Keratinocyte (primary cell): Measurements from ENCODE around the gene KCNQ2. TPM values are rescaled to one million over a fixed set of nuclear protein-coding genes. Genes with fewer than 3 reads are reported as not detected.

Experiments
- DNase-seq: peaks from one replicate; pipeline ENCODE4 v3.0.0-alpha.2; 2011; ENCODE audit warnings: low read depth, missing footprints, low spot score
- FAIRE-seq: peaks from 2 replicates; lab custom pipeline; 2011; peaks lifted over from hg19 to GRCh38; lab: Jason Lieb, UNC
- H2AFZ ChIP-seq: 2 replicates; pipeline ENCODE4 v1.6.0; 2012; ENCODE audit warnings: low read length, control low read depth, inconsistent platforms; ENCODE audit not compliant: control insufficient read depth
- H3K27ac ChIP-seq: 2 replicates; pipeline ENCODE4 v1.5.1; 2011; ENCODE audit warnings: low read length; ENCODE audit not compliant: control insufficient read depth, insufficient read depth
- H3K27me3 ChIP-seq: 3 replicates; pipeline ENCODE4 v1.6.0; 2011; ENCODE audit warnings: low read length; ENCODE audit not compliant: control insufficient read depth, insufficient read depth; ENCODE audit errors: extremely low read depth
- H3K36me3 ChIP-seq, 2 experiments: 2 replicates in 1 of 2; 3 replicates in 1 of 2; pipeline ENCODE4 v1.5.1; 2011; ENCODE audit warnings: low read length in 2 of 2, mild to moderate bottlenecking in 1 of 2; ENCODE audit not compliant: control insufficient read depth in 2 of 2, insufficient read depth in 2 of 2; ENCODE audit errors: extremely low read depth in 1 of 2
- H3K4me1 ChIP-seq: 3 replicates; pipeline ENCODE4 v1.5.1; 2011; ENCODE audit warnings: low read length; ENCODE audit not compliant: control insufficient read depth, insufficient read depth; ENCODE audit errors: extremely low read depth
- H3K4me2 ChIP-seq: 3 replicates; pipeline ENCODE4 v1.6.0; 2011; ENCODE audit warnings: low read depth, low read length; ENCODE audit not compliant: control insufficient read depth, insufficient read depth; ENCODE audit errors: extremely low read depth
- H3K4me3 ChIP-seq, 3 experiments: fragments of 200-600 bp in 1 of 3; sonication (generic) in 1 of 3; 2 replicates in 2 of 3; 3 replicates in 1 of 3; pipeline ENCODE4 v1.5.1; 2011 to 2016; ENCODE audit warnings: low read length in 3 of 3, mild to moderate bottlenecking in 3 of 3, control low read depth in 2 of 3, inconsistent platforms in 1 of 3, low read depth in 1 of 3, mixed read lengths in 1 of 3, mixed run types in 1 of 3, moderate library complexity in 1 of 3; ENCODE audit not compliant: control insufficient read depth in 2 of 3, insufficient read depth in 2 of 3; ENCODE audit errors: extremely low read depth in 1 of 3
- H3K79me2 ChIP-seq: 2 replicates; pipeline ENCODE4 v1.6.0; 2012; ENCODE audit warnings: low read length; ENCODE audit not compliant: control insufficient read depth, insufficient read depth
- H3K9ac ChIP-seq: 3 replicates; pipeline ENCODE4 v1.6.0; 2011; ENCODE audit warnings: low read length; ENCODE audit not compliant: control insufficient read depth, insufficient read depth; ENCODE audit errors: extremely low read depth
- H3K9me1 ChIP-seq: 3 replicates; pipeline ENCODE4 v1.6.0; 2011; ENCODE audit warnings: low read length; ENCODE audit not compliant: control insufficient read depth, insufficient read depth; ENCODE audit errors: extremely low read depth
- H3K9me3 ChIP-seq: 2 replicates; pipeline ENCODE4 v1.5.1; 2012; ENCODE audit warnings: low read depth, low read length; ENCODE audit not compliant: control insufficient read depth
- H4K20me1 ChIP-seq: 3 replicates; pipeline ENCODE4 v1.6.0; 2011; ENCODE audit warnings: low read length; ENCODE audit not compliant: control insufficient read depth, insufficient read depth; ENCODE audit errors: extremely low read depth
- EZH2 ChIP-seq: IDR thresholded peaks from one replicate; pipeline ENCODE4 v1.6.1; 2012; ENCODE audit warnings: inconsistent platforms, mild to moderate bottlenecking, low read length, moderate library complexity
- dilution Hi-C: fragments of 300-500 bp; cut with MboI; formaldehyde crosslinking; loops from one replicate; pipeline ENCODE4 v1.7.0; 2020; ENCODE audit warnings: low sequenced_read_pairs; ENCODE audit not compliant: extremely low pct_ligation_motif_present
- polyA plus RNA-seq, 5 experiments: library from polyadenylated mRNA; depleted of rRNA in 3 of 5; stranded (reverse) in 3 of 5; stranded (forward) in 1 of 5; unstranded in 1 of 5; fragments of >200 nt; gene quantifications; 1 replicate in 1 of 5; 2 replicates in 3 of 5; 3 replicates in 1 of 5; pipeline versions ENCODE4 v1.2.1 to v1.2.3, GENCODE V29; 2011 to 2012; ENCODE audit warnings: missing spikeins in 2 of 5, low read depth in 1 of 5, low replicate concordance in 1 of 5
- TF ChIP-seq, protein P1 (sequence below), 3 experiments: IDR thresholded peaks in 1 of 3; conservative IDR thresholded peaks in 1 of 3; optimal IDR thresholded peaks in 1 of 3; 2 replicates in 2 of 3; 3 replicates in 1 of 3; pipeline versions ENCODE3 to v1.5.1; 2011; ENCODE audit warnings: low read length in 3 of 3, mild to moderate bottlenecking in 3 of 3, moderate library complexity in 2 of 3, control low read depth in 1 of 3, inconsistent platforms in 1 of 3; ENCODE audit not compliant: insufficient read depth in 2 of 3; ENCODE audit errors: extremely low read depth in 1 of 3

The KCNQ2 gene
- polyA plus RNA-seq, 1 donor (not counting 4 experiments of a cell fraction or from before 2014, with no cell fraction given): not detected

DNA sequence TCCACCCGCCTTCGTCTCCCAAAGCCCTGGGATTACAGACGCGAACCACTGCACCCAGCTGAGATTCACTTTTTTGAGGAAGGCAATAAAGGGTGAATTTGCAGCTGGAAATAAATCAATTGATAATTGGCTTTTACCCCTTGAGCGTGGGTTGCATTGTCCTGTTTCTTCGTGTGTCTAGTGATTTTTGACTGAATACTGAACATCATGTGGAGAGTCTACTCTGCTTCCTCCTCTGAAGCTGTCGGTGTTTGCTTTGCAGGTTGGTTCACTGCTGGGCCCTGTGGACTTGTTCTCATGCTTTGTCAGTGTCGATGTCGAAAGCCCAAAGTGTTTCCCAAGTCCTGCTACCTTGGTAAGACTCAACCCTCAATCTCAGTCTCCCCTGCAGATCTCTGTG lies 32.2 kb upstream of the KCNQ2 start:
- FAIRE-seq (no peak), DNase-seq (no peak)
- peaks cover 2% of the 10 kb centered on the region for H4K20me1 ChIP-seq
- TF ChIP-seq, protein P1, sequence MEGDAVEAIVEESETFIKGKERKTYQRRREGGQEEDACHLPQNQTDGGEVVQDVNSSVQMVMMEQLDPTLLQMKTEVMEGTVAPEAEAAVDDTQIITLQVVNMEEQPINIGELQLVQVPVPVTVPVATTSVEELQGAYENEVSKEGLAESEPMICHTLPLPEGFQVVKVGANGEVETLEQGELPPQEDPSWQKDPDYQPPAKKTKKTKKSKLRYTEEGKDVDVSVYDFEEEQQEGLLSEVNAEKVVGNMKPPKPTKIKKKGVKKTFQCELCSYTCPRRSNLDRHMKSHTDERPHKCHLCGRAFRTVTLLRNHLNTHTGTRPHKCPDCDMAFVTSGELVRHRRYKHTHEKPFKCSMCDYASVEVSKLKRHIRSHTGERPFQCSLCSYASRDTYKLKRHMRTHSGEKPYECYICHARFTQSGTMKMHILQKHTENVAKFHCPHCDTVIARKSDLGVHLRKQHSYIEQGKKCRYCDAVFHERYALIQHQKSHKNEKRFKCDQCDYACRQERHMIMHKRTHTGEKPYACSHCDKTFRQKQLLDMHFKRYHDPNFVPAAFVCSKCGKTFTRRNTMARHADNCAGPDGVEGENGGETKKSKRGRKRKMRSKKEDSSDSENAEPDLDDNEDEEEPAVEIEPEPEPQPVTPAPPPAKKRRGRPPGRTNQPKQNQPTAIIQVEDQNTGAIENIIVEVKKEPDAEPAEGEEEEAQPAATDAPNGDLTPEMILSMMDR (optimal IDR thresholded peaks at IDR 0.05 in 1 of 3, IDR thresholded peaks at IDR 0.05 in 1 of 3, conservative IDR thresholded peaks at IDR 0.05 in 1 of 3; ENCODE audit: extremely low read depth in 1 of 3, insufficient read depth in 2 of 3, low read length in 3 of 3): no peak
- TF ChIP-seq EZH2: no peak
- H3K4me1 ChIP-seq: no peaks in the 10 kb centered on the region
- peaks cover 56% of the 10 kb centered on the region for H3K27me3 ChIP-seq
- dilution Hi-C loops: no loop called here
- no peaks in the 10 kb centered on the region for H3K36me3 ChIP-seq
- H3K9me3 ChIP-seq: no peaks in the 10 kb centered on the region
- H3K27ac ChIP-seq: no peak overlapping the region
- no peak overlapping the region for H3K4me2 ChIP-seq
- no peak overlapping the region for H3K4me3 ChIP-seq
- no peak overlapping the region for H2AFZ ChIP-seq
- no peaks in the 10 kb centered on the region for H3K9me1 ChIP-seq
- no peak overlapping the region for H3K9ac ChIP-seq
- H3K79me2 ChIP-seq: no peaks in the 10 kb centered on the region

DNA sequence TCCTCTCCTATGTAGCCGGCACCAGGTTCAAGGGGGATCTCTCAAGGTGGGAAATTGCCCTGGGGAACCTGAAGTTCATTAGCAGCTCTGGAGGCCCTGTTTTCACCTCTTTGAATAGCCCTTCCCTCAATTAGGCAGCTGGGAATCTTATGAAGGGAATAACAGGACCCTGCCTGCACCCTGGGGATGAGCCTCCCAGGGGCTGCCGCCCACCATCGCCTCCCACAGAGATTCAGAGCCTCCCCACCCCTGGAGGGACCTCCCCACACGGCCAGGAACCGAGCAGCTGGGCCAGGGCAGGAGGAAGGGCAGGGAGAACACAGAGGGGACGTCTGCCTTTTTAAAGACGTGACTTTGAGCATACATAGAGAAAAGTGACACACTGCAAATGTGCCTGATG lies 31.1 kb upstream of the KCNQ2 start:
- H3K4me2 ChIP-seq: no peak overlapping the region
- no peak for FAIRE-seq

DNA sequence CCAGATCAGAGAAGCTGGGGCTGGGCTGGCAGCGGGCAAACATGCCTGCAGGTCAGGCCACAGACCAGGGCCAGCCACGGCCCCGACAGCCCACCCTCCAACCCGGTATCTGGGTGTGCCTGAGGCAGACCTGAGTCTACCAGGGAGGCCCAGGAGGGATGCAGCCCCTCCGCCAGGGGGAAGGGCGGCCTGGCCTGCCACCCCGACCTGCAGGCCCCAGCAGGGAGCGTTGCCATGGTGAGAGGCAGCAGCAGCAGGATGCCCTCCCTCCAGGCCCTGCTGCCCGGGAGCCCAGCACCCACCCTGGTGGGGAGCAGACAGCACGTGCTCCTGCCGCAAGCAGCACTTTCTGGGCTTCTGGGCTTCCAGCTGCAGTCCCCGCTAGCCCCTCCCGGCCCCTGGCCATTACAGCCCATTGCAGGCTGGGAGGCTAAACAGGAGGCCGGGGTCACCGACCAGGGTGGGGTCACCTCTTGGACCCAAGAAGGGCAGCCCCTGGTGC lies 30.3 kb upstream of the KCNQ2 start:
- FAIRE-seq (no peak), DNase-seq (no peak)
- Histone ChIP-seq H3K79me2 (no peaks in the 10 kb centered on the region), H3K36me3 (no peaks in the 10 kb centered on the region), H3K4me2 (no peak overlapping the region), H3K9me1 (no peaks in the 10 kb centered on the region), H3K9ac (no peak overlapping the region), H4K20me1 (no peaks in the 10 kb centered on the region), H3K27ac (no peak overlapping the region), H3K27me3 (peaks cover 56% of the 10 kb centered on the region), H2AFZ (no peak overlapping the region), H3K9me3 (no peaks in the 10 kb centered on the region), H3K4me1 (no peaks in the 10 kb centered on the region), H3K4me3 (no peak overlapping the region)
- TF ChIP-seq, protein P1 (optimal IDR thresholded peaks at IDR 0.05 in 1 of 3, IDR thresholded peaks at IDR 0.05 in 1 of 3, conservative IDR thresholded peaks at IDR 0.05 in 1 of 3; ENCODE audit: extremely low read depth in 1 of 3, insufficient read depth in 2 of 3, low read length in 3 of 3): no peak
- TF ChIP-seq EZH2: no peak
- dilution Hi-C loops: no loop called here

More for the DNA sequence above, 31.1 kb upstream of the KCNQ2 start:
- Histone ChIP-seq H4K20me1 (no peaks in the 10 kb centered on the region), H3K79me2 (no peaks in the 10 kb centered on the region), H3K4me3 (no peak overlapping the region), H3K27ac (no peak overlapping the region), H2AFZ (no peak overlapping the region), H3K9me1 (no peaks in the 10 kb centered on the region), H3K9ac (no peak overlapping the region), H3K27me3 (peaks cover 57% of the 10 kb centered on the region), H3K4me1 (no peaks in the 10 kb centered on the region), H3K36me3 (no peaks in the 10 kb centered on the region), H3K9me3 (no peaks in the 10 kb centered on the region)
- TF ChIP-seq EZH2: no peak
- dilution Hi-C loops: no loop called here
- no peak for DNase-seq
